ENCODE results near the gene ITLN1.

DNA sequence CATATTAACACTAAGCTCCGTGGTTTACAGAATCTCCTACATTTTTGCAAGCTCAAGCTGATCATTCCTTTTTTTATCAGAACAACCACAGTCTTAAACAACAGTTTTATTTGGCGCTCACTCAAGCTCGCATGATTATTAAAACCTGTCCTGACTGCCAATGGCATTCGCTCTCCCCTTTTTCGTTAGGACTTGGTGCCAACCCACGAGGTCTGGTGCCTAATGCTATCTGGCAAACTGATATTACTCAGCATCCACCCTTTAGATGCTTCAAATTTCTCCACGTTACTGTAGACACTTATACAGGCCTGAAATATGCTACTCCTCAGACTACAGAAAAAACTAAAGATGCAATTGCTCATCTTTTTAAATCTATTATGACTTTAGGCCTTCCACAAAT lies 23.0 kb upstream of the ITLN1 start:
- no peak for TF ChIP-seq EZH2 (IDR thresholded peaks at IDR 0.05)
- no peak for TF ChIP-seq POLR2AphosphoS5 (IDR thresholded peaks at IDR 0.05; ENCODE audit: borderline replicate concordance, low read depth, low read length)
- no peak for TF ChIP-seq FOXP2 (optimal IDR thresholded peaks at IDR 0.05; ENCODE audit: control extremely low read depth, extremely low read length, insufficient read depth)
